T-helper 1 cell treated with Interleukin-12 subunit alpha and Interleukin-12 subunit beta and Interleukin-4 antibody, amounts not matched to agents 30 μg/mL and 1 μg/mL, for 36 hours (primary cell): ENCODE data around the gene HPRT1.

Source experiments
- H3K27ac Mint-ChIP-seq: one replicate; pipeline ENCODE4 v1.8.0; 2021; ENCODE audit warnings: mild to moderate bottlenecking, mixed read lengths
- H3K27me3 Mint-ChIP-seq: one replicate; pipeline ENCODE4 v1.8.0; 2021; ENCODE audit warnings: low read depth, mixed read lengths
- H3K36me3 Mint-ChIP-seq: one replicate; pipeline ENCODE4 v1.8.0; 2021; ENCODE audit warnings: low read depth, mixed read lengths
- H3K4me1 Mint-ChIP-seq: one replicate; pipeline ENCODE4 v1.8.0; 2021; ENCODE audit warnings: low read depth, mixed read lengths
- H3K4me3 Mint-ChIP-seq: one replicate; pipeline ENCODE4 v1.8.0; 2021; ENCODE audit warnings: mild to moderate bottlenecking, moderate library complexity, mixed read lengths
- H3K9me3 Mint-ChIP-seq: one replicate; pipeline ENCODE4 v1.8.0; 2021; ENCODE audit warnings: mixed read lengths

HPRT1 gene

GRCh38 chrX:134512566-134512965 is 52.6 kb downstream of the HPRT1 start:
- H3K4me1 Mint-ChIP-seq: no peaks in the 10 kb centered on the region
- peaks cover 6% of the 10 kb centered on the region for H3K36me3 Mint-ChIP-seq
- no peaks in the 10 kb centered on the region for H3K27me3 Mint-ChIP-seq
- no peak overlapping the region for H3K27ac Mint-ChIP-seq
- H3K9me3 Mint-ChIP-seq: no peaks in the 10 kb centered on the region
- no peak overlapping the region for H3K4me3 Mint-ChIP-seq

GRCh38 chrX:134513091-134513490 is 53.1 kb downstream of the HPRT1 start:
- H3K36me3 Mint-ChIP-seq: peaks cover 6% of the 10 kb centered on the region
- H3K4me3 Mint-ChIP-seq: no peak overlapping the region
- H3K4me1 Mint-ChIP-seq: no peaks in the 10 kb centered on the region
- no peaks in the 10 kb centered on the region for H3K9me3 Mint-ChIP-seq
- no peaks in the 10 kb centered on the region for H3K27me3 Mint-ChIP-seq
- no peak overlapping the region for H3K27ac Mint-ChIP-seq

GRCh38 chrX:134520860-134521390 is 61.0 kb downstream of the HPRT1 start:
- Mint-ChIP-seq H3K4me3 (no peak overlapping the region), H3K27me3 (no peaks in the 10 kb centered on the region), H3K4me1 (peaks cover 5% of the 10 kb centered on the region), H3K36me3 (no peaks in the 10 kb centered on the region), H3K27ac (no peak overlapping the region), H3K9me3 (no peaks in the 10 kb centered on the region)

- Mint-ChIP-seq H3K36me3 (no peaks in the 10 kb centered on the region), H3K4me3 (no peak overlapping the region), H3K27ac (no peak overlapping the region), H3K4me1 (peaks cover 8% of the 10 kb centered on the region), H3K27me3 (no peaks in the 10 kb centered on the region), H3K9me3 (no peaks in the 10 kb centered on the region)
Observed at GRCh38 chrX:134524181-134524580, 64.2 kb downstream of the HPRT1 start.

- Mint-ChIP-seq H3K4me3 (no peak overlapping the region), H3K27ac (no peak overlapping the region), H3K4me1 (peaks cover 8% of the 10 kb centered on the region), H3K36me3 (no peaks in the 10 kb centered on the region), H3K27me3 (no peaks in the 10 kb centered on the region), H3K9me3 (no peaks in the 10 kb centered on the region)
Observed at GRCh38 chrX:134525086-134525792, 65.3 kb downstream of the HPRT1 start.

GRCh38 chrX:134526399-134526798 is 66.4 kb downstream of the HPRT1 start:
- H3K27me3 Mint-ChIP-seq: no peaks in the 10 kb centered on the region
- H3K27ac Mint-ChIP-seq: no peak overlapping the region
- no peak overlapping the region for H3K4me3 Mint-ChIP-seq
- no peaks in the 10 kb centered on the region for H3K36me3 Mint-ChIP-seq
- H3K4me1 Mint-ChIP-seq: peaks cover 8% of the 10 kb centered on the region
- no peaks in the 10 kb centered on the region for H3K9me3 Mint-ChIP-seq

GRCh38 chrX:134528960-134529359 is 69.0 kb downstream of the HPRT1 start:
- no peaks in the 10 kb centered on the region for H3K27me3 Mint-ChIP-seq
- peaks cover 3% of the 10 kb centered on the region for H3K4me1 Mint-ChIP-seq
- H3K4me3 Mint-ChIP-seq: no peak overlapping the region
- H3K36me3 Mint-ChIP-seq: no peaks in the 10 kb centered on the region
- no peaks in the 10 kb centered on the region for H3K9me3 Mint-ChIP-seq
- no peak overlapping the region for H3K27ac Mint-ChIP-seq

GRCh38 chrX:134529481-134529880 is 69.5 kb downstream of the HPRT1 start:
- H3K36me3 Mint-ChIP-seq: no peaks in the 10 kb centered on the region
- no peaks in the 10 kb centered on the region for H3K9me3 Mint-ChIP-seq
- H3K27me3 Mint-ChIP-seq: no peaks in the 10 kb centered on the region
- H3K4me1 Mint-ChIP-seq: peaks cover 3% of the 10 kb centered on the region
- no peak overlapping the region for H3K4me3 Mint-ChIP-seq
- H3K27ac Mint-ChIP-seq: no peak overlapping the region

- Mint-ChIP-seq H3K4me1 (peaks cover 3% of the 10 kb centered on the region), H3K4me3 (no peak overlapping the region), H3K27me3 (no peaks in the 10 kb centered on the region), H3K9me3 (no peaks in the 10 kb centered on the region), H3K36me3 (no peaks in the 10 kb centered on the region), H3K27ac (no peak overlapping the region)
Observed at GRCh38 chrX:134530845-134531244, 70.9 kb downstream of the HPRT1 start.

GRCh38 chrX:134533352-134533751 is 73.4 kb downstream of the HPRT1 start:
- Mint-ChIP-seq H3K36me3 (no peaks in the 10 kb centered on the region), H3K27ac (no peak overlapping the region), H3K9me3 (no peaks in the 10 kb centered on the region), H3K27me3 (no peaks in the 10 kb centered on the region), H3K4me3 (no peak overlapping the region), H3K4me1 (peaks cover 5% of the 10 kb centered on the region)

- Mint-ChIP-seq H3K4me1 (peaks cover 3% of the 10 kb centered on the region), H3K4me3 (no peak overlapping the region), H3K9me3 (no peaks in the 10 kb centered on the region), H3K36me3 (no peaks in the 10 kb centered on the region), H3K27ac (no peak overlapping the region), H3K27me3 (no peaks in the 10 kb centered on the region)
Observed at GRCh38 chrX:134533952-134534351, 74.0 kb downstream of the HPRT1 start.

GRCh38 chrX:134537179-134537955 is 77.4 kb downstream of the HPRT1 start:
- Mint-ChIP-seq H3K36me3 (no peaks in the 10 kb centered on the region), H3K4me1 (peaks cover 5% of the 10 kb centered on the region), H3K4me3 (no peak overlapping the region), H3K27ac (no peak overlapping the region), H3K9me3 (no peaks in the 10 kb centered on the region), H3K27me3 (no peaks in the 10 kb centered on the region)

- no peaks in the 10 kb centered on the region for H3K27me3 Mint-ChIP-seq
- H3K36me3 Mint-ChIP-seq: no peaks in the 10 kb centered on the region
- H3K4me1 Mint-ChIP-seq: peaks cover 13% of the 10 kb centered on the region
- H3K9me3 Mint-ChIP-seq: no peaks in the 10 kb centered on the region
- H3K27ac Mint-ChIP-seq: no peak overlapping the region
- no peak overlapping the region for H3K4me3 Mint-ChIP-seq
Observed at GRCh38 chrX:134538316-134538715, 78.4 kb downstream of the HPRT1 start.

- no peaks in the 10 kb centered on the region for H3K9me3 Mint-ChIP-seq
- H3K4me3 Mint-ChIP-seq: no peak overlapping the region
Observed at GRCh38 chrX:134541906-134542305, 81.9 kb downstream of the HPRT1 start.

GRCh38 chrX:134542485-134542884 is 82.5 kb downstream of the HPRT1 start:
- Mint-ChIP-seq H3K27ac (no peak overlapping the region), H3K36me3 (peaks cover 4% of the 10 kb centered on the region), H3K4me1 (peaks cover 13% of the 10 kb centered on the region), H3K27me3 (no peaks in the 10 kb centered on the region), H3K4me3 (no peak overlapping the region), H3K9me3 (no peaks in the 10 kb centered on the region)

More at GRCh38 chrX:134541906-134542305, 81.9 kb downstream of the HPRT1 start:
- Mint-ChIP-seq H3K4me1 (peaks cover 13% of the 10 kb centered on the region), H3K27me3 (no peaks in the 10 kb centered on the region), H3K36me3 (peaks cover 4% of the 10 kb centered on the region), H3K27ac (no peak overlapping the region)
